Ishikawa (cell line): Measurements from ENCODE around the gene TRIM69.

Source experiments
- CEBPB ChIP-seq: IDR thresholded peaks from 2 replicates; pipeline ENCODE4 v1.6.1; 2012
- CREB1 ChIP-seq: IDR thresholded peaks from 2 replicates; pipeline ENCODE4 v1.6.1; 2012; ENCODE audit warnings: low read depth
- EGR1 ChIP-seq: IDR thresholded peaks from 2 replicates; pipeline ENCODE4 v1.6.1; 2012
- EP300 ChIP-seq: IDR thresholded peaks from 2 replicates; pipeline ENCODE4 v1.6.1; 2012; ENCODE audit warnings: borderline replicate concordance
- FOXM1 ChIP-seq: IDR thresholded peaks from 2 replicates; pipeline ENCODE4 v1.6.1; 2012; ENCODE audit warnings: low read depth, borderline replicate concordance
- MAX ChIP-seq: IDR thresholded peaks from 2 replicates; pipeline ENCODE4 v1.6.1; 2012
- NFIC ChIP-seq: IDR thresholded peaks from 2 replicates; pipeline ENCODE4 v1.6.1; 2012
- RAD21 ChIP-seq: IDR thresholded peaks from 2 replicates; pipeline ENCODE4 v1.6.1; 2012; ENCODE audit warnings: low read depth
- TAF1 ChIP-seq: IDR thresholded peaks from 2 replicates; pipeline ENCODE4 v1.6.1; 2012; ENCODE audit warnings: low read depth, mild to moderate bottlenecking
- TCF12 ChIP-seq: IDR thresholded peaks from 2 replicates; pipeline ENCODE4 v1.6.1; 2012; ENCODE audit warnings: low read depth
- TEAD4 ChIP-seq: IDR thresholded peaks from 2 replicates; pipeline ENCODE4 v1.6.1; 2012
- YY1 ChIP-seq: IDR thresholded peaks from 2 replicates; pipeline ENCODE4 v1.6.1; 2012; ENCODE audit warnings: low read depth
- ZBTB7A ChIP-seq: IDR thresholded peaks from 2 replicates; pipeline ENCODE4 v1.6.1; 2012; ENCODE audit warnings: low read depth
- TF ChIP-seq, protein P1 (sequence below): IDR thresholded peaks from 2 replicates; pipeline ENCODE4 v1.6.1; 2012; ENCODE audit warnings: low read depth, mild to moderate bottlenecking
- TF ChIP-seq, protein P2 (sequence below): IDR thresholded peaks from 2 replicates; pipeline ENCODE4 v1.6.1; 2012

Gene TRIM69

DNA sequence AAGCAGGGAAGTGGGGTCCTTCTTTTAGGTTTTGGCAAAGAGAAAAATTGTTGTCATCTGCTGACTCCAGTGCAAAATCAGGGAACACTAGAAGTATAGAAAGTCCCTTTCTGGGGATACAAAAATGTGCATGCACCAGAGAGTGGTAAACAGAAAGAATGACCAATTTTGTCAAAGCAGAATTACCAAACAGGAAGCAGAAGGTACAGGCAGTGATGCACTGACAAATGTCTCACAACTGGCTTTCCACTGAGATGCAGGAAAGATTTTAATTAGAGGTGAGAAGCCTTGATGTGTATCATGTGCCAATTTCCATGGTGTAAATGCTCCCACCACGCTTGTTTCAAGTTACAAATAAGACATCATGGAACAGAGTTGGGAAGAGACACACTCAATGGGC is 66.0 kb downstream of the TRIM69 start:
- no peak for TF ChIP-seq TEAD4
- no peak for TF ChIP-seq CREB1
- TF ChIP-seq, protein P1, sequence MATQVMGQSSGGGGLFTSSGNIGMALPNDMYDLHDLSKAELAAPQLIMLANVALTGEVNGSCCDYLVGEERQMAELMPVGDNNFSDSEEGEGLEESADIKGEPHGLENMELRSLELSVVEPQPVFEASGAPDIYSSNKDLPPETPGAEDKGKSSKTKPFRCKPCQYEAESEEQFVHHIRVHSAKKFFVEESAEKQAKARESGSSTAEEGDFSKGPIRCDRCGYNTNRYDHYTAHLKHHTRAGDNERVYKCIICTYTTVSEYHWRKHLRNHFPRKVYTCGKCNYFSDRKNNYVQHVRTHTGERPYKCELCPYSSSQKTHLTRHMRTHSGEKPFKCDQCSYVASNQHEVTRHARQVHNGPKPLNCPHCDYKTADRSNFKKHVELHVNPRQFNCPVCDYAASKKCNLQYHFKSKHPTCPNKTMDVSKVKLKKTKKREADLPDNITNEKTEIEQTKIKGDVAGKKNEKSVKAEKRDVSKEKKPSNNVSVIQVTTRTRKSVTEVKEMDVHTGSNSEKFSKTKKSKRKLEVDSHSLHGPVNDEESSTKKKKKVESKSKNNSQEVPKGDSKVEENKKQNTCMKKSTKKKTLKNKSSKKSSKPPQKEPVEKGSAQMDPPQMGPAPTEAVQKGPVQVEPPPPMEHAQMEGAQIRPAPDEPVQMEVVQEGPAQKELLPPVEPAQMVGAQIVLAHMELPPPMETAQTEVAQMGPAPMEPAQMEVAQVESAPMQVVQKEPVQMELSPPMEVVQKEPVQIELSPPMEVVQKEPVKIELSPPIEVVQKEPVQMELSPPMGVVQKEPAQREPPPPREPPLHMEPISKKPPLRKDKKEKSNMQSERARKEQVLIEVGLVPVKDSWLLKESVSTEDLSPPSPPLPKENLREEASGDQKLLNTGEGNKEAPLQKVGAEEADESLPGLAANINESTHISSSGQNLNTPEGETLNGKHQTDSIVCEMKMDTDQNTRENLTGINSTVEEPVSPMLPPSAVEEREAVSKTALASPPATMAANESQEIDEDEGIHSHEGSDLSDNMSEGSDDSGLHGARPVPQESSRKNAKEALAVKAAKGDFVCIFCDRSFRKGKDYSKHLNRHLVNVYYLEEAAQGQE: no peak
- TF ChIP-seq, protein P2, sequence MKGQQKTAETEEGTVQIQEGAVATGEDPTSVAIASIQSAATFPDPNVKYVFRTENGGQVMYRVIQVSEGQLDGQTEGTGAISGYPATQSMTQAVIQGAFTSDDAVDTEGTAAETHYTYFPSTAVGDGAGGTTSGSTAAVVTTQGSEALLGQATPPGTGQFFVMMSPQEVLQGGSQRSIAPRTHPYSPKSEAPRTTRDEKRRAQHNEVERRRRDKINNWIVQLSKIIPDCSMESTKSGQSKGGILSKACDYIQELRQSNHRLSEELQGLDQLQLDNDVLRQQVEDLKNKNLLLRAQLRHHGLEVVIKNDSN: no peak
- TF ChIP-seq YY1: no peak
- TF ChIP-seq FOXM1: no peak
- TF ChIP-seq CEBPB: no peak
- TF ChIP-seq MAX: no peak

DNA sequence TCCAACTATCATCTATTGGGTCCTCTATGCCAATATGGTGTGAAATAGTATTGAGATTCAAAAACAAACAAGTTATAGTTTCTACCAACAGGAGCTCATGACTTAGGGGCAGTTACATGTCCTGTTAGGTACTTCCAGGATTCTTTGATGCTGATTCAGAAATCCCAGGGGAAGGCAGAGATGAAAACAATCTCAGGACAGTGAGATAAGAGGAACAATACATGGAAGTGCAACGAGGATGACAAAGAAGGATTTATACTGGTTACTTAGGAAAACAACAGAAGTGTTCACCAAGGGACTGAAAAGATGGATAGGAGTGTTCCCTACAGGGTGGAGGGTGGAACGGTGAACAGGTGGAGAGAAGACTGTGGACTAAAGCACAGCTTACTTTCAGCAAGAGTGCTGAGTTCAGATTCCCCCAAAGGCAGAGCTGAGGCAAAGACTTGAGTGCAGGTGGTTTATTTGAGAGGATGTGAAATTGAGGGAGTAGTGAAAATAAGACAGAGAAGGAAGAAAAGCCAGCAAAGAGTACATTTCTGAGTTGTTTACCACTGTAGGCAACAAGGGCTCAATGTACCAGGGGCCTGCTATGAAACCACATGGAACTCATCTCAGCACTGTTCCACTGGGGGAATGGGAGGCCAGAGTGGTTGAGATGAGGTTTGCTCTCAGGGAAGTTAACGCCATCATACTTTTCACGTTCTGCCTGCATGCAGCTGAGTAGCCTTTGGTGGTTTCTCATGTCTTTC is 68.1 kb downstream of the TRIM69 start:
- TF ChIP-seq EP300: no peak
- TF ChIP-seq, protein P2: no peak
- no peak for TF ChIP-seq CEBPB
- TF ChIP-seq CREB1: no peak
- no peak for TF ChIP-seq TEAD4
- no peak for TF ChIP-seq TCF12
- TF ChIP-seq MAX: no peak
- TF ChIP-seq NFIC: no peak
- no peak for TF ChIP-seq FOXM1
- no peak for TF ChIP-seq ZBTB7A
- TF ChIP-seq, protein P1: no peak
- TF ChIP-seq EGR1: no peak
- TF ChIP-seq YY1: no peak

DNA sequence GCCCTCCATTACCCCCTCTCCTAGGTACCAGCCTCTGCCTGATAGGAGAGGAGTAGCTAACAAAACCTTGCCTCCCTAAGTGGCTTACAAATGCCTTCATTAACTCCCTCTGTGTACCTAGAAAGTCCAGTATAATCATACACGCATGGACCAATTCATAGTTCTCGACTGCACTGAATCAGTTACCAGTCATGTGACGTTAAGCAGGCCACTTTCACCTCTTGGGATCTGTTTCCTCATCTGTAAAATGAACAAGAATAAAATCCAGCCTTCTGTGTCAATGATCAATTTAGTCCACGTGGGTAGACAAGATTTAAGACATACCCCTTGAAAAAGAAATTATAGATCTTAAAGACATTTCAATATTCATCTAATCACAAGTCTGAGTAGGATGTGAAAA is 72.2 kb downstream of the TRIM69 start:
- no peak for TF ChIP-seq MAX
- TF ChIP-seq ZBTB7A: no peak
- TF ChIP-seq, protein P1: no peak
- TF ChIP-seq EGR1: no peak
- TF ChIP-seq TCF12: no peak
- no peak for TF ChIP-seq CEBPB
- TF ChIP-seq EP300: no peak
- TF ChIP-seq NFIC: no peak

DNA sequence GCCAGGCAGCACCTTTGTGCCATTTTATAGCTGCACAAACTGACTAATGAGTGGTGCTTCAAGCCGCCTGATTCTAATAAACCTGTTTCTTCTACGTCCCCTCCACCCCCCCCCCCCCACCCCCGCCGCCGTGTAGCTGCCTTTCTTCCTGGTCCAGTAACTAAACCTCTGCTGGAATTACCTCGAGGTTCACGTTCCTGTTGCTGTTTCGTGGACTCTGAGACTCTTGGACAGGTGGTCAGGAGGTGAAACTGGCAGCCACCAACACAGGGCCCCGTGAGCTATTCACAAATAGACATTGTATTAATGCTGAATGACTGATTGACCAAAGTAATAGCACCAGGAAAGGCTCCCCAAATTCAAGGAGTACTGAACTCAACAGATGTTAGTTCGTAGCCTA is 73.9 kb downstream of the TRIM69 start:
- TF ChIP-seq ZBTB7A: no peak
- TF ChIP-seq EGR1: no peak
- TF ChIP-seq RAD21: no peak
- no peak for TF ChIP-seq CEBPB
- no peak for TF ChIP-seq TEAD4
- TF ChIP-seq TAF1: no peak
- no peak for TF ChIP-seq EP300

GRCh38 chr15:44811337-44811736 is 75.0 kb downstream of the TRIM69 start:
- TF ChIP-seq TCF12 (no peak), TAF1 (no peak), FOXM1 (no peak), EP300 (no peak), CEBPB (no peak), MAX (no peak), NFIC (no peak), TEAD4 (no peak), ZBTB7A (no peak), RAD21 (no peak), YY1 (no peak), CREB1 (no peak), EGR1 (no peak)
- TF ChIP-seq, protein P2: no peak
- TF ChIP-seq, protein P1: no peak
